ENCODE results near the gene RAB4A.

RAB4A gene

GRCh38 chr1:229247871-229248270 lies 23.0 kb upstream of the RAB4A start:
- no peak for FAIRE-seq

GRCh38 chr1:229248821-229249817 lies 21.8 kb upstream of the RAB4A start:
- FAIRE-seq = no peak

GRCh38 chr1:229249854-229250644 lies 20.9 kb upstream of the RAB4A start:
- FAIRE-seq = no peak

- no peak for FAIRE-seq
Observed at GRCh38 chr1:229251185-229251584, 19.7 kb upstream of the RAB4A start.

GRCh38 chr1:229252228-229252984 lies 18.5 kb upstream of the RAB4A start:
- no peak for FAIRE-seq

- no peak for FAIRE-seq
Observed at GRCh38 chr1:229253151-229253974, 17.5 kb upstream of the RAB4A start.

GRCh38 chr1:229254910-229255541 lies 15.9 kb upstream of the RAB4A start:
- no peak for FAIRE-seq

- peak; percentile 67 for FAIRE-seq
Observed at GRCh38 chr1:229258031-229258756, 12.7 kb upstream of the RAB4A start.

GRCh38 chr1:229258757-229259060 lies 12.2 kb upstream of the RAB4A start:
- no peak for FAIRE-seq

GRCh38 chr1:229260297-229260696 lies 10.6 kb upstream of the RAB4A start:
- no peak for FAIRE-seq

- FAIRE-seq = no peak
Observed at GRCh38 chr1:229262239-229262638, 8.7 kb upstream of the RAB4A start.

- FAIRE-seq = no peak
Observed at GRCh38 chr1:229263254-229263653, 7.7 kb upstream of the RAB4A start.

- no peak for FAIRE-seq
Observed at GRCh38 chr1:229264068-229264467, 6.8 kb upstream of the RAB4A start.

GRCh38 chr1:229264487-229264886 lies 6.4 kb upstream of the RAB4A start:
- no peak for FAIRE-seq

GRCh38 chr1:229266274-229266673 lies 4.6 kb upstream of the RAB4A start:
- FAIRE-seq = no peak

GRCh38 chr1:229266832-229267500 lies 3.9 kb upstream of the RAB4A start:
- FAIRE-seq = no peak

GRCh38 chr1:229268505-229268904 lies 2.4 kb upstream of the RAB4A start:
- no peak for FAIRE-seq

- no peak for FAIRE-seq
Observed at GRCh38 chr1:229271448-229272159, 693 bp downstream of the RAB4A start.
